Measurements from ENCODE around the gene ASIC3.

Gene ASIC3

GRCh38 chr7:151091988-151092387, 43.7 kb downstream of the ASIC3 start:
- no peak for DNase-seq
- Histone ChIP-seq H3K27ac (ENCODE audit: insufficient read depth, low read length, poor library complexity, severe bottlenecking) (no peak overlapping the region), H3K9me3 (ENCODE audit: control insufficient read depth, low read length) (no peaks in the 10 kb centered on the region), H3K4me1 (ENCODE audit: control insufficient read depth, insufficient read depth, low read length, poor library complexity, severe bottlenecking) (peaks cover 11% of the 10 kb centered on the region), H3K27me3 (replicated peaks; ENCODE audit: control insufficient read depth, insufficient read depth, low read length, poor library complexity, severe bottlenecking) (no peaks in the 10 kb centered on the region), H3K4me3 (ENCODE audit: insufficient read depth, low read depth, low read length, poor library complexity, severe bottlenecking) (no peak overlapping the region), H3K36me3 (ENCODE audit: control insufficient read depth, insufficient read depth, low read length) (no peaks in the 10 kb centered on the region)

GRCh38 chr7:151093748-151094147, 45.4 kb downstream of the ASIC3 start:
- Histone ChIP-seq H3K27ac (ENCODE audit: insufficient read depth, low read length, poor library complexity, severe bottlenecking) (no peak overlapping the region), H3K27me3 (replicated peaks; ENCODE audit: control insufficient read depth, insufficient read depth, low read length, poor library complexity, severe bottlenecking) (no peaks in the 10 kb centered on the region), H3K36me3 (ENCODE audit: control insufficient read depth, insufficient read depth, low read length) (no peaks in the 10 kb centered on the region), H3K9me3 (ENCODE audit: control insufficient read depth, low read length) (no peaks in the 10 kb centered on the region), H3K4me1 (ENCODE audit: control insufficient read depth, insufficient read depth, low read length, poor library complexity, severe bottlenecking) (no peaks in the 10 kb centered on the region), H3K4me3 (ENCODE audit: insufficient read depth, low read depth, low read length, poor library complexity, severe bottlenecking) (no peak overlapping the region)
- DNase-seq: no peak

- Histone ChIP-seq H3K27ac (ENCODE audit: insufficient read depth, low read length, poor library complexity, severe bottlenecking) (no peak overlapping the region), H3K27me3 (replicated peaks; ENCODE audit: control insufficient read depth, insufficient read depth, low read length, poor library complexity, severe bottlenecking) (no peaks in the 10 kb centered on the region), H3K4me3 (ENCODE audit: insufficient read depth, low read depth, low read length, poor library complexity, severe bottlenecking) (no peak overlapping the region), H3K4me1 (ENCODE audit: control insufficient read depth, insufficient read depth, low read length, poor library complexity, severe bottlenecking) (no peaks in the 10 kb centered on the region), H3K9me3 (ENCODE audit: control insufficient read depth, low read length) (no peaks in the 10 kb centered on the region), H3K36me3 (ENCODE audit: control insufficient read depth, insufficient read depth, low read length) (no peaks in the 10 kb centered on the region)
- DNase-seq: no peak
Measured at GRCh38 chr7:151094675-151095074, 46.3 kb downstream of the ASIC3 start.

DNA sequence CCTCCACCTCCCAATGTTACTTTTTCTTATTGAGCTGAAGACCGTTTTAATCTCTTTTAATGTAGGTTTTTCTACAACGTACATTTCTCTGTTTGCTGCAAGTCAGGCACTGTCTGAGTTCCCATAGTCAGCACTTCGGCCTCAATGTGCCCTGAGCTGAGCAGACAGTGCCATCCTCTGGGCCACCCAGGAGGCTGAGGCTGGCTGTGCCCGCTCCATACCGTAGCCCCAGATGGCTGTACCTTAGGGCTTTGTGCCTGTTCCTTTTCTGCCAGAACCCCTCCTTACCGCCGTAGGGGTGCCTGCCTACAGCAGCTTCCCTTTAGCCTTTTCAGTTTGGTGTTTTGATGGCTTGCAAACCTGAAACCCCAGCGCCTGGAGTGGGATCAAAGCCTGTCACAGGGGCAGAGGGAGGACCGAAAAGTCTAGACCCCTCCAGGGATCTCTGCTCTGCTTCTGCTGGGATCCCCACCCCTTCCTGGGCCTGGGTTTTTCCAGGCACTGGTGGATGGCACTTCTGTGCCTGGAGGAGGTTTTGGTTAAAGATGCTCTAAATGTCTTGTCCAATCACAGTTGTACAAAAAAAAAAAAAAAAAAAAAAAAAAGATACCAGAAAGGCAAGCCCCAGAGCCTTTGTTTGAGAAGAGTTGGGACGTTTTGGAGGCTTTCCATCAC, 46.9 kb downstream of the ASIC3 start:
- Histone ChIP-seq H3K27ac (ENCODE audit: insufficient read depth, low read length, poor library complexity, severe bottlenecking) (no peak overlapping the region), H3K4me1 (ENCODE audit: control insufficient read depth, insufficient read depth, low read length, poor library complexity, severe bottlenecking) (no peaks in the 10 kb centered on the region), H3K27me3 (replicated peaks; ENCODE audit: control insufficient read depth, insufficient read depth, low read length, poor library complexity, severe bottlenecking) (no peaks in the 10 kb centered on the region), H3K9me3 (ENCODE audit: control insufficient read depth, low read length) (no peaks in the 10 kb centered on the region), H3K4me3 (ENCODE audit: insufficient read depth, low read depth, low read length, poor library complexity, severe bottlenecking) (no peak overlapping the region), H3K36me3 (ENCODE audit: control insufficient read depth, insufficient read depth, low read length) (no peaks in the 10 kb centered on the region)
- no peak for DNase-seq

DNA sequence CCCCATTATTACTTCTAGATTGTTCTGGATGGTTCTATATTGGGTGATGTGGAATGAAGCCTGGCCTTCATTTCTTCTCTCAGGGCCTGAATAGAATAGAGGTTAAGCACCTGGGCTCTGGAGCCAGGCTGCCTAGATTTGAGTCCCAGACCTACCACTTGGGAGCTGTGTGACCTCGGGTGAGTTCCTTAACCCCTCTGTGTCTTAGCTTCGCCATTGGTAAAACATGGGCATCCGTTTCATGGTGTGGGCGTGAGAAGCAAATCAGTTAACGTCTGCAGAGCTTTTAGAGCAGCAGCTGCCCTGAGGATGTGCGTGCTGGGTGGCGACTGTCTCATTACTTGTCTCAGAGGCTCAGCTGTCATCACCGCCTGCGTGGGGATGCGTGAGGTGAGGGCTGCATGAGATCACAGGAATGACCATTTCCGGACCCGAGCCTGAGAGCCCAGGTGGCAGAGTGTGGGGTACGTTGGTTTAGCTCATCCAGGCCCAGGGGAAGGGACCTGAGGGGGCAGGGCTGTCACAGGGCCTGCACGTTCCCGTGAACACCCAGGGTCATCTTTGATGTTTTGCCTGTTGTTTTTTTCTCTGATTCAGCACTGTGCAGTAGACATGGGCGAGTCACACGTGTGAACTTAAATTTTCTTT, 47.6 kb downstream of the ASIC3 start:
- H3K36me3 ChIP-seq (ENCODE audit: control insufficient read depth, insufficient read depth, low read length): no peaks in the 10 kb centered on the region
- no peak overlapping the region for H3K4me3 ChIP-seq (ENCODE audit: insufficient read depth, low read depth, low read length, poor library complexity, severe bottlenecking)
- DNase-seq: no peak
- H3K27me3 ChIP-seq (replicated peaks; ENCODE audit: control insufficient read depth, insufficient read depth, low read length, poor library complexity, severe bottlenecking): no peaks in the 10 kb centered on the region
- H3K4me1 ChIP-seq (ENCODE audit: control insufficient read depth, insufficient read depth, low read length, poor library complexity, severe bottlenecking): no peaks in the 10 kb centered on the region
- H3K27ac ChIP-seq (ENCODE audit: insufficient read depth, low read length, poor library complexity, severe bottlenecking): peak overlapping the region; percentile 4
- H3K9me3 ChIP-seq (ENCODE audit: control insufficient read depth, low read length): no peaks in the 10 kb centered on the region

GRCh38 chr7:151099486-151100211, 51.3 kb downstream of the ASIC3 start:
- no peaks in the 10 kb centered on the region for H3K9me3 ChIP-seq (ENCODE audit: control insufficient read depth, low read length)
- peaks cover 2% of the 10 kb centered on the region for H3K36me3 ChIP-seq (ENCODE audit: control insufficient read depth, insufficient read depth, low read length)
- no peaks in the 10 kb centered on the region for H3K4me1 ChIP-seq (ENCODE audit: control insufficient read depth, insufficient read depth, low read length, poor library complexity, severe bottlenecking)
- H3K27me3 ChIP-seq (replicated peaks; ENCODE audit: control insufficient read depth, insufficient read depth, low read length, poor library complexity, severe bottlenecking): no peaks in the 10 kb centered on the region
- no peak for DNase-seq
- H3K4me3 ChIP-seq (ENCODE audit: insufficient read depth, low read depth, low read length, poor library complexity, severe bottlenecking): no peak overlapping the region
- H3K27ac ChIP-seq (ENCODE audit: insufficient read depth, low read length, poor library complexity, severe bottlenecking): no peak overlapping the region

GRCh38 chr7:151100921-151101320, 52.6 kb downstream of the ASIC3 start:
- Histone ChIP-seq H3K36me3 (ENCODE audit: control insufficient read depth, insufficient read depth, low read length) (peaks cover 3% of the 10 kb centered on the region), H3K9me3 (ENCODE audit: control insufficient read depth, low read length) (no peaks in the 10 kb centered on the region), H3K27ac (ENCODE audit: insufficient read depth, low read length, poor library complexity, severe bottlenecking) (no peak overlapping the region), H3K27me3 (replicated peaks; ENCODE audit: control insufficient read depth, insufficient read depth, low read length, poor library complexity, severe bottlenecking) (no peaks in the 10 kb centered on the region), H3K4me3 (ENCODE audit: insufficient read depth, low read depth, low read length, poor library complexity, severe bottlenecking) (no peak overlapping the region), H3K4me1 (ENCODE audit: control insufficient read depth, insufficient read depth, low read length, poor library complexity, severe bottlenecking) (no peaks in the 10 kb centered on the region)
- DNase-seq: no peak

- no peaks in the 10 kb centered on the region for H3K27me3 ChIP-seq (replicated peaks; ENCODE audit: control insufficient read depth, insufficient read depth, low read length, poor library complexity, severe bottlenecking)
- DNase-seq: no peak
- H3K27ac ChIP-seq (ENCODE audit: insufficient read depth, low read length, poor library complexity, severe bottlenecking): no peak overlapping the region
- H3K36me3 ChIP-seq (ENCODE audit: control insufficient read depth, insufficient read depth, low read length): peaks cover 3% of the 10 kb centered on the region
- H3K4me1 ChIP-seq (ENCODE audit: control insufficient read depth, insufficient read depth, low read length, poor library complexity, severe bottlenecking): no peaks in the 10 kb centered on the region
- no peaks in the 10 kb centered on the region for H3K9me3 ChIP-seq (ENCODE audit: control insufficient read depth, low read length)
- H3K4me3 ChIP-seq (ENCODE audit: insufficient read depth, low read depth, low read length, poor library complexity, severe bottlenecking): no peak overlapping the region
Measured at GRCh38 chr7:151101621-151102396, 53.5 kb downstream of the ASIC3 start.

Measured in effector memory CD4-positive, alpha-beta T cell (primary cell).